Stimulated activated CD4-positive, alpha-beta T cell treated with anti-CD3 and anti-CD28 coated beads, TNF-alpha, amount 100 ng/mL, for 48 hours (primary cell): Measurements from ENCODE around the gene LRRC47.
"Not testable (repeated sequence)": the region's sequence is repeated elsewhere in the genome, so short reads cannot be mapped to it uniquely, and the experiment has no call there.

Experiments
- DNase-seq, 3 donors: peaks; one replicate each; pipeline ENCODE4 v3.0.0-alpha.2; 2020; ENCODE audit warnings: low read depth in 3 of 3

The LRRC47 gene

DNA sequence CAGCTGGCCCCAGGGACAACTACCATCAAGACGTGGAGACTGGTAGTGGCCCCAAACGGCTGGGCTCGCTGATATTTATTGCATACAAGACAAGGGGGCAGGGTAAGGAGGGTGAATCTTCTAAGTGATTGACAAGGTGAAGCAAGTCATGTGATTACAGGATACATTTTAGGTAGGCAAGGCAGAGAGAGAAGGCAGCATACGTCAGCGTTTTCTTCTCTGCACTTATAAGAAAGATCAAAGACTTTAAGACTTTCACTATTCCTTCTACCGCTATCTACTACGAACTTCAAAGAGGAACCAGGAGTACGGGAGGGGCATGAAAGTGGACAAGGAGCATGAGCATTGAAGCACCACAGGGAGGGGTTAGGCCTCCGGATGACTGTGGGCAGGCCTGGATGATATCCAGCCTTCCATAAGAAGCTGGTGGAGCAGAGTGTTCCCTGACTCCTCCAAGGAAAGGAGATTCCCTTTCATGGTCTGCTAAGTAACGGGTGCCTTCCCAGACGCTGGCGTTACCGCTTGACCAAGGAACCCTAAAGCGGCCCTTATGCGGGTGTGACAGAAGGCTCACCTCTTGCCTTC is 47.9 kb downstream of the LRRC47 start:
- DNase-seq: not testable (repeated sequence)

GRCh38 chr1:3747903-3748302 is 48.4 kb downstream of the LRRC47 start:
- no peak for DNase-seq

GRCh38 chr1:3747522-3747848 is 48.8 kb downstream of the LRRC47 start:
- DNase-seq: no peak

DNA sequence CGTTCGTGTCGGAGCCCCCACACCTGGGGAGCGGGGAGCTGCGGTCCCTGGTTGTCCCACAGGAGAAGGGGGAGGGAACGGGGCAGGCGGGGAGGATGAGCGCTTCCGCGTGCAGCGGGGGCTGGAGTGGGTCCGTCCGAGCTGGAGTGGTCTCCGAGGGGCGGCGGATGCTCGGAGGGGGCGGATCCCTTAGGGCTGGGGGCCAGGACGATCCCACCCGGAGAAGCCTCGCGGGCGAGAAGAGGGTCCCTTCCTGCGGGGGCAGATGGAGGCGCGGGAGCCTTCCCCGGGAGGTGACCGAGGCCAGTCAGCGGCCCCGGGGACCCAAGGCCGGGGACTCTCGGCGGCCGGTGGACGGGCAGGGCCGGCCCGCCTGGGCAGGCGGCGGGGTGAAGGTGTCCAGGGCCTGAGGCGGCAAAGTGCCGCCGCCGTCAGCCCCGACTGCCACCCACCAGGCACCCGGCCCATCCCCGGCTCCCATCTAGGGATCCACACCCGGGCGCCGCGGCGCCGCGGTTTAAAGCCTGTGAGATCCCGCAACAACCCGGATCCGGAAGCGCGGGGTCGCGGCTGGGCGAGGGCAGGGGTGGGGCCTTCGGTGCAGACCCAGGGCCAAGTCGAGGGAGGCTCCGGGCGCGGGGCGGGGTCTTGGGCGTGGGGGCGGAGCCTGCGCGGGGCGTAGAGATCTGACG is 49.3 kb downstream of the LRRC47 start:
- peak; percentile 73 to 87 (median 82) for DNase-seq

GRCh38 chr1:3746389-3746829 is 49.9 kb downstream of the LRRC47 start:
- DNase-seq: no peak

DNA sequence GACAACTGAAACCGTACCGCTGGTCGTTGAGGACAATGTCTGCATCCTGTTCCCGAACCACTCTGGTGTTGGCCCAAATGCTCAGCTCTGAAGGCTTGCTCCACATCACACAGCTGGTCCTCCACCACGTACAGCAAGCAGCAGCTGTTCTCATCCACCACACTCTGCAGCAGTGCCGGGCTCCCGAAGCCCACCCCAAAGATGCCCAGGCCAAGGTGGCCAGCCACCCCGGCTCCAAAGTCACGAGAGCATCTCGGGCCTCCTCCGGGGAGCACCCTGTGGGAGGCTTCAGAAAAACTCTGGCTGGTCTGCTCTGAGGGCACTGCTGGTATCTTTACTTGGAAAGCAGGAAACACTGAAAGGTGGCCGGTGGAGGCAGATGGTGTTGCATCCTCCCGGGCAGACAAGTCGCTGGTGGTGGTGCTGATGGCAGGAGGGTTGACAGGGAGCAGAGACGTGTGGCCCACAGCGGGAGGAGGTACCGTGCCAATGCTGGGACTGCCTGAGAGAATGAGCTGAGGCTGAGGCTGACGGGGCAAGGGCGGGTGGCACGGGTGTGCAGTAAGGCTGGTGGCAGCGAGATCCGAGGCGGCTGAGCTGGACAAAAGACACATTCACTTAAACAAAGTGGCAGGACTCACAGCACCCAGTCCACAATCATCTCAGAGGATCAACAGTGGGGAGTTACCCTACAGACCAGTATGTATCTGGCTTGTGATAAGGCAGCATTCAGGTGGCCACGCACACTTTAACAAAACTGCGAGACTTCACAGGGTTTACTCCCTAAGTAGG is 50.5 kb downstream of the LRRC47 start:
- no peak for DNase-seq

- no peak for DNase-seq
Observed at GRCh38 chr1:3745071-3745470, 51.2 kb downstream of the LRRC47 start.

DNA sequence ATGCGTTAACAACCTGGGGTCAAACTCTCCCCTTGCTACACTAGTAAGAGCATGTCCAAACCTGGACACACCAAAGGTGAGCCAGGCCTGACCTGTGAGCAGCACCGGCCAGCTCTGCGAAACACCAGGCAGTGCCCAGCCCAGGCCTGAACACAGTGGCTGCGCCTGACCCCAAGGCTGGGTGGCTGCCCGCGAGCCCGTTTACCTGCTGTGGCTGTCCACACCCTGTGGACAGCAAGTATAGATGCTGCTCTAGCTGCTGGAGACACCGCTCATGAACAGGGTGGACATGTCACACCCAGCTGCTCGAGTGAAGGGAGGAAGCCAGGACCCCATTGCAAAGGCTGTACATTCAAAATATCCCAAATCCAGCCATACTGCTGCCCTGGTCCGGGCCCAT is 51.7 kb downstream of the LRRC47 start:
- no peak for DNase-seq

DNA sequence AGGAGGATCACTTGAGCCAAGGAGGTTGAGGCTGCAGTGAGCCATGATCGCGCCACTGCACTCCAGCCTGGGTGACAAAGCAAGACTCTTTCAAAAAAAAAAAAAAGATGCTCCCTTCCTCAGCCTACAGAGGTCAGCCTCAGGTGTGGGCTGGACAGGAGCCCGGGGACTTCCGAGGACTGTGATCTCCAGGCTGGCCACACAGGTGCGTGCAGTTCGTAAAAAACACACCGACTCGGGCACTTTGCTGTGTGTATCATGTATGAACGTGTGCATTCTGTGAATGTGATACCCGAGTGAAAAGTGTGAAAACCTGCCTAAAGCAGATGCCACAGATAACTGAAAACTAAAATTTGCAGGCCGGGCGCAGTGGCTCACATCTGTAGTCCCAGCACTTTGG is 52.5 kb downstream of the LRRC47 start:
- no peak for DNase-seq

GRCh38 chr1:3743421-3743820 is 52.9 kb downstream of the LRRC47 start:
- no peak for DNase-seq

DNA sequence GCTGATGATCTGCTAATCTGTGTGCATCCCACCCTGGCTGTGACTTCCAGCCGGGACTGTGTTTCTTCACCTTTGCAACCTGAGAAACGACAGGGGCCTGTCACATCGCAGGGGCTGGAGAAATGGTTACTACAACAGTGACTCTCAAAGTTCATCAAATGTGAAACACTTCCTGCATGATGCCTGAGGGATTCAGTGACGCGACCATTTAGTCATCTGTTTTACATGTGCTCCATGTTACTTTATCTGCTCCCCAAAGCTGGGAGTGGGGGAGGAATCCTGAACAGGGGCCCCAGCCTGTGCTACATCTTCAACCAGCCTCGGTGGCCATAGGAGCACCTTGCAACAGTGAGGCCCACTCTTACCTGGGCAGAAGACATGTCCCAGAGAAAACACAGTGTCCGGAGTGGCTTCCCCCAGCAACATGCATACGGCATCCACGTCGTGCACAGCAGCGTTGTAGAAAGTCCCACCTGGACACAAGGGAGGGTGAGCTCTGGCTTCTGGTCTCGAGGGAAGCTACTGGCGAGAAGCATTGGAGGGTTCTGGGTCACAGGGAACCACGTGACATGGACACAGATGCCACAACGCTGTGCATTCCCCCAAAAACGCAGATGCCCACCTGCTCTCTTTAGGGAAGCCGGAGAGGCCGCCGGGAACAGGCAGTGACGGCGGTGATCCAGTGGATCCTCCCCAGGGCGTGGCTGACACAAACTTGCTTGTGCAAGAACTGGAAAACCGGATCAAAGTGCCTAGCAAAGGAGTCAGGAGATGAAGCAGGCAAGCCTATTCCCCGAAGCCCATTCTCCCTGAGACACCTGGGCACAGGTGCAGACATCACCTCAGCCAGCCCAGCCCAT is 53.6 kb downstream of the LRRC47 start:
- no peak for DNase-seq

DNA sequence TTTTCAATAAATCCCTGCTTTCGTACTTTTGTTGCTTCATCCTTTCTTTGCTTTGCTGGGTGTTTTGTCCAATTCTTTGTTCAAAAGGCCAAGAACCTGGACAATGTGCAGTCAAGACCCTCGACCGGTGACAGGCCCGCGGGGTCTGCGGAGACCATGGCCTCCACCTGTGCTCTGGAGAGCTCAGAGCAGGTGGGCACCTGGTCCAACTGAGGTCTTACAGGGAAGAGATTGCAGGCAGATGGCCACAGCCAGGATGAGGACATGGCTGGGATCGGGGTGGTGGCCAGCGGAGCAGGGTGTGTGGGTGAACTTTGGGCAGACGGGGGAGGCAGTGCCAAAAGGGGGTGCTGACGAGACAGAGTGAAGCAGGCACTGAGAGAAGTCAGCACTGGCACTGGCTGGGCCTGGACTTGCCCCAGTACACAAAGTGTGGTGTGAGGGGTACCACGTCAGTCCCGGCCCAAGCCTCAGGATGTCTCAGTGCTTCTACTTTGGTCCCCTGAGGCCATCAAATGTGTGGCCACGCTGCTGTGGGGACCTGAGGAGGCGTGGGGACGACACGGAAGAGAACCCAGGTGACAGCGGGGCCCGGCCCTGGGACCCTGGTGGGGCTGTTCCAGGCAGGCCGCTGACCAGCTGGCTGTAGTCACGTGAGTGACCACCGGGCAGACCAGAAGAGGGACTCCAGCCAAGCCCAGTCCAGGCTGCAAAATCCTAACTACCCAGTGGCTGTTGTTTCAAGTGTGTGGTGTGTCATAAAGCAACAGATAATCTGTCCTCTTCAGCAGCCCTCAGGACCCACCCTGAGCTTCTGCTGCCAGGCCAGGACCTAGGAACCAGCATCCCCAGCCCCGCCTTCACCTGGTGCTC is 54.5 kb downstream of the LRRC47 start:
- DNase-seq: no peak

DNA sequence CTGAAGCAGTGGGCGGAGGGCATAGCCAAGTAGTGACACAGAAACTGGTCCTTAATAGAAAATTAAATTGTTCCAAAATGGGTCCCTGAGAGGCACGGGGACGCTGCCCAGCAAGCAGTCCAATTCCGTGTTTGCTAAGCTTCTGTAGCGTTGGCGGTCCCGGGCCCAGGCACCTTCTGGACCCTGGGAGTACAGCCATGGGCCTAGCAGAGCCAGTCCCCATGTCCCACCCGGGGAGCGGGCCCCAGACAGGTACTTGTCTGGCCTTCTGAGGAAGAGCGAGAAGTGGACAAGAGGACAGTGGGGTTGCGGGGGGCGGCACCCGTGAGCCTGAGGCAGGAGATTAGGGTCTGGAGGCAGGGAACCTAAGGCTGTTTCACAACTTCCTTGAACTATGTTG is 55.5 kb downstream of the LRRC47 start:
- DNase-seq: no peak

GRCh38 chr1:3740042-3740441 is 56.3 kb downstream of the LRRC47 start:
- DNase-seq: no peak

- no peak for DNase-seq
Observed at GRCh38 chr1:3738943-3739342, 57.4 kb downstream of the LRRC47 start.

- DNase-seq: no peak
Observed at GRCh38 chr1:3736708-3737107, 59.6 kb downstream of the LRRC47 start.

- DNase-seq: no peak
Observed at GRCh38 chr1:3736131-3736561, 60.2 kb downstream of the LRRC47 start.

GRCh38 chr1:3735688-3736087 is 60.6 kb downstream of the LRRC47 start:
- no peak for DNase-seq

GRCh38 chr1:3735027-3735681 is 61.1 kb downstream of the LRRC47 start:
- DNase-seq: no peak

DNA sequence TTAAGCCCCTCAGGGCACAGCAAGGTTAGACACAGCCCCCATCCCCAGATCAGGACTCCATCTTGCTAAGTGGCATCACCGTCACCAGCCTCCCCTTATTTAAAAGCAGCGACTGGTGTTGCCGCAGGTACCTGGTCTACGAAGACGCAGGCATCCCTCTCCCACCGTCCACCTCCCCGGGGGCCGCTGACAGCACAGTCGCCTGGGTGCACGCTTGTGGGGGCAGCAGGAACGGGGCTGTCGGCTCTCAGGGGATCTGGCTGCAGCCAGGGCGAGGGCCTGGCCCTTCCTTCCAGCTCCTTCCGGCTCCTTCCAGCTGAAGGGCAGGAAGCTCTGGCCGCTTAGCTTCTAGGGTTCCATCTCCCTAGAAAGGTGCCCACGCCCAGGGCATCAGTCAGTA is 61.7 kb downstream of the LRRC47 start:
- no peak for DNase-seq
